HG02610 (cell line): Measurements from ENCODE around the gene NTMT2.
A peak's percentile ranks its signal among the peaks of the same experiment; 100 is the strongest.
"Not testable (repeated sequence)": the region's sequence is repeated elsewhere in the genome, so short reads cannot be mapped to it uniquely, and the experiment has no call there.

Experiments used
- ATAC-seq: cut with Tn5 transposase; IDR thresholded peaks from one replicate; pipeline ENCODE4 v1.9.1; 2021; ENCODE audit warnings: mild to moderate bottlenecking, moderate library complexity; ENCODE audit not compliant: unreplicated experiment

Gene NTMT2

DNA sequence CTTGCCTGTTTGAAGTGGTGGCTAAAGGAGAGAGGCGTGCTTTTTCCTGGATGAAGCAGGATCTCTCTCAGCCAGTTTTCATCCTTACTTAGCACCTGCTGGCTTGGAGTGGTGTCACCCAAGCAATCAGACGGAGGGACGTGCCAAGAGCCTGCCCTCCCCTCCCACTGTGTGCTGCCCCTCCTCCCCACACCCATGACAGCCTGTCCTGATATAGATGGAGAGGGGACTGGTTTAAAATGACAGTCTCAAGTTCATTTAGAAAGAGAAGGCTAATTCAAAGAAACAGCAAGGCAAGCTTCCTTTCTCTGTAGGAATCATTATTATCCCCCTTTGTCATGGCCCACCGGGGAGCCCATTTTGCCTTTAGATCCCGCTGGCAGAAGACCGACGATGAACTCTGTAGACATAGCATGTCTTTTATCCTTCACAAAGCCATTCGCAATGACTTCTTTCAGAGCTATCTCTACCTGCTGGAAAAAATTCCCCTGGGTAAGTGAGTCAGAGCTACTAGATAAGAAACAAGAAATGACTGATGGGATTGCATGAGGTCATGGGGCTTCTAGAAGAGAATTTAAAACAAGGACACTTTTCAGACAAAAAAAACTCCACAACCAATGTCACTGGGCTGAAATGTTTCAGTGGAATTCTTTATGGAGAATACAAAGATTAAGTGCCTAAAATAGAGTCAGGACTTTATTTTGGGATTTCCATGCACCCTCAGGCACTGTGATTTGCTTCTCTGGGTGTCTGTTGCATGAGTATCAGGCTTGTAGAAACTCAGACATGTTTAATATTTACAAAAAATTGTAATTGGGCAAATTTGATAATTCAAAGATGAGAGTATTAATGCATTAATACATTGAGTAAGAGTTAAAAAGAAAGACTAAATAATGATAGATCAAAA lies at the start of gene NTMT2:
Gene NTMT2, plus strand, starts transcription at position 190 of the 907 bp plus-strand sequence. Its CDS starts 149 bp downstream, at position 339.
- ATAC-seq = peak; percentile 75

DNA sequence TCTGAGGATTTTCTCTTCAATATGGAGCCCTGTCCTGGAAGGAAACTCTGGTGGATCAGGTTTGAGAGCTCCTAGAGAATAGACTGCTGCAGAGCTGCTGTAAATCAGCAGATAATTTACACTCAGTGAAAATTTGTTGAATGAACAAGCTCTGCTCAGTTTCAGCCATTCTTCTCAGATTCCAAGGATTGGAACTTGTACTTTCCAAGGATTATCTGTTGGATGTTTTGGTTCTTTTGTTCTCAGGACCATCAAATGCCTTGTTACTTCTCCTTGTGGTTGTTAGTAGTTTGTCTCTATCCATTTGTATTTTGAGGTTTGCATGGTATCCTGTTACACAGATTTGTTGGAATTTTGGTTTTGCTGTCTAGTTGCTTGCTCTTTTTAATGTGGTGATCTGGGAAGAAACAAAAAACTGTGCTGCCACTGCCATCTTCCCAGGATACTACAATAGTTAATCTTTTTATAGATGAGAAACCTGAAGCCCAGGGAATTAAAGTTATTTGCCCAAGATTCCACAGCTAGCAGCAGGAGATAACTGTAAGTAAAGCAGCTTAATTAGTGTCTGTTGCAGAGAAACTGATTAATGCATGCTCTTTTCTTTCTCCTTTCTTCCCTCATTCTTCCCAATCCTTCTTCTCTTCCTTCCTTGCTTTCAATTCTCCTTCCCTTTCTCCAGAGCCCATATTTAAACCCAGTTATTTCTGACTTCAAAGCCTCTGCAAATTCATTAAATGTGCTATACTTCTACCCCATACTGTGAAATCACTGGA lies 49.6 kb upstream of the NTMT2 start:
- ATAC-seq = no peak

DNA sequence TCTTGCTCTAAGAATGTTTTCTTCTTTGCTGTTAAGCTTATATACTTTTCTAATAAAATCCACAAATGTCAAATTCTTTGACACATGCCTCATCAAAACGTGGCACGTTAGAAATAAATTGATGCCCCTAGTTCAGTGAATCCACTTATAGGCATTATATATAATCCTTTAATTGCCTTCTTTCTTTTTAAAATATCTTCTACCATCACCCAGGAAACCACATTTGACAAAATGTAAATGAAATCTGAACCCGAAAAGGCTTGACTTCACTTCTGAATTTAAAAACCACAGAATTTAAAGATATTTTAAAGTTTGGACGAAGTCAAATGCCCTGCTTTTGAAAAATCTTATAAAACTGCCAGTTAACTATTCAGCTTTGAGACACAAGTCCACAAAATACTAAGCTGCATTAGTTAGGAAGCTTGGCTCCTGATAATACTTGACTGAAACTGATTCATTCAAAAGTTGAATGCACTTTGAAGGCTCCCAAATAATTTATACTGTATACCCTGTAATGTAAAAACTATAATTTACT lies 48.9 kb upstream of the NTMT2 start:
- ATAC-seq = no peak

DNA sequence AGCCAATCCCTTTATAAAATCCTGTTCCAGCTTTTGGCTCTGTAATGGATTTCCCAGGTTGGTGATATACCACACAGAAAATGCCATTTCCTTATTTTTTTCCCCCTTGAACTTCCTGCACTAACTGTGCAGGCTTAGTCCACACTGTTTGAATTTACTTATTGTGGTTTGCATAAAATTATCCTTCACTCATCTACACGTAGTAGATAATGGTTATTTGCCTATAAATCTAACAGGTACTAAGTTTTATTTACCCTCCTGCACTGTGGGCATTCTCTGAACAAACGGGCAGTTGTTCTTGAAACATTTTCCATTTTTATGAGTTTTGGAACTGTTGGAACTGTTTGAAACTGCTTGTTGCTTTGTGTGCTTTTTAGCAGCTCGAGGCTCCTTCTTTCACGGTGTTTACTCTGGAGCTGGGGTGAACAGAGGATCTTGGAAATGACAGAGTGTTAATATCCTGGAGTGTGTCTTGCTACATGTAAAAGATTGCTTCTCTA lies 48.3 kb upstream of the NTMT2 start:
- no peak for ATAC-seq

DNA sequence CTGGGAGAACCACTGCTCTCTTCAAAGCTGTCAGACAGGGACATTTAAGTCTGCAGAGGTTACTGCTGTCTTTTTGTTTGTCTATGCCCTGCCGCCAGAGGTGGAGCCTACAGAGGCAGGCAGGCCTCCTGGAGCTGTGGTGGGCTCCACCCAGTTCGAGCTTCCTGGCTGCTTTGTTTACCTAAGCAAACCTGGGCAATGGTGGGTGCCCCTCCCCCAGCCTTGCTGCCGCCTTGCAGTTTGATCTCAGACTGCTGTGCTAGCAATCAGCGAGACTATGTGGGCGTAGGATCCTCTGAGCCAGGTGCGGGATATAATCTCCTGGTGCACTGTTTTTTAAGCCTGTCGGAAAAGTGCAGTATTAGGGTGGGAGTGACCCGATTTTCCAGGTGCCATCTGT lies 32.6 kb upstream of the NTMT2 start:
- ATAC-seq = not testable (repeated sequence)

DNA sequence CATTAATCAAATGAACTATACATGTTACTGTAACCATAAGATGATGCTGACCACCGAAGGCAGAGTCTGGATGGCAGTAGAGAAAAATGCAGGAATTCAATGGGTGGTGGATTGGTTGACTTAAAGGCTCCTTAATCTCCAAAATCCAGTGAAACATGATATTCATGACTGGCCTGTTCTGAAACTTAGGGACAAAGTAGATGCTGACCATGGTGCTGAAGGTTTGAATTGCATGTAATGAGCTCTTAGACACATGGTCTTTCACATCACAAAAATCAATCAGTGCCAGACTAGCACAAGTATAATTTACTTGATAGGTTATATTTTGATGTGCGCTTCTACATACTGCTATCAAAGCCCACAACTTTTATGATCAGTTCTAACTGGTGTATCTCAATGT lies 30.9 kb upstream of the NTMT2 start:
- no peak for ATAC-seq

DNA sequence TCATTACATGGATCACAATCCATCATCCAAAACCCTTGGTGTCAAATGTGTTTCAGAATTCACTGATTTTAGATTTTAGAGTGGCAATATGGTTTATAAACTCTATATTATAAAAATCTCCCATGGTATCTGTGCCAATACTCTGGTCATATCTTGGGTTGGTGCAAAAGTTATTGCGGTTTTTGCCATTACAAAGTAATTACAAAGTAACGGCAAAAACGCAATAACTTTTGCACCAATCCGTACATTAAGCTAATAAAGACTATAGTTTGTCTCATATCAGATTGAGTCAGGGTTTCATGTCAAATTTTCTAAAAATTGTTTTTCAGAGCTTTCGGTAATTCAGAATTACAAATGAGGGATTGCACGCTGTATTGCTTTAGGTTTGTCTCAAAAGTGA lies 23.4 kb upstream of the NTMT2 start:
- no peak for ATAC-seq

DNA sequence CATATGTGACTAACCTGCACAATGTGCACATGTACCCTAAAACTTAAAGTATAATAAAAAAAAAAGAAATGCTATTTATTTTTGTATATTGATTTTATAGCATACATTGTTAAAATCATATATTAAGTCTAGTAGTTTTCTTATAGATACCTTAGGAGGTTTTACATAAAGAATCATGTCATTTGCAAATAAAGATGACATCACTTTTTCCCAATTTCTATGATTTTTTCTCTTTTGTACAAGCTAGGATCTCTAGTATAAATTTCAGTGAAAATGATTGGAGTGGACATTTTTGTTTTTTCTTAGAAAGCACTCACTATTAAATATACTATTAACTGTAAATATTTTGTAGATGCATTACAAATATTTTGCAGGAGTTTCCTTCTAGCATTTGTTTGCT lies 20.5 kb upstream of the NTMT2 start:
- ATAC-seq = no peak

DNA sequence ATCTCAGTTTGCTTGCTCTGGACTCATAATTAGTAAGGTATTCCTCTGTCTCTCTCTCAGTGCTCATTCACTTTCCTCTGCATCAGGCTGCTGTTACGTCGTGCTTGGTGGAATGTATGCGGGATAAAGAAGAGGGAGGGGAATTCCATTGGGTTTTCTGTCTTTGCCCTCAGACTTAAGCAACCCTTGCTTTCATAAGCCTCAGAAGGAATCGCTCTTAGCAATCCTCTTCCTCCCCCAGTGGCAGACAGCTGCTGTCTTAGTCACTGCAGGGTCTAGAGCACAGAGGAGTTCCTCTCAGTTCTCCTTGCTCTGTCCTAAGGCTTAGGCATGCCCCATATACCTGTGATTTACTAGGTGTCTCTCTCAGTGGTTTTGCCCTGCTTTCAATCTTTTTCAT lies 19.1 kb upstream of the NTMT2 start:
- ATAC-seq = peak; percentile 100

DNA sequence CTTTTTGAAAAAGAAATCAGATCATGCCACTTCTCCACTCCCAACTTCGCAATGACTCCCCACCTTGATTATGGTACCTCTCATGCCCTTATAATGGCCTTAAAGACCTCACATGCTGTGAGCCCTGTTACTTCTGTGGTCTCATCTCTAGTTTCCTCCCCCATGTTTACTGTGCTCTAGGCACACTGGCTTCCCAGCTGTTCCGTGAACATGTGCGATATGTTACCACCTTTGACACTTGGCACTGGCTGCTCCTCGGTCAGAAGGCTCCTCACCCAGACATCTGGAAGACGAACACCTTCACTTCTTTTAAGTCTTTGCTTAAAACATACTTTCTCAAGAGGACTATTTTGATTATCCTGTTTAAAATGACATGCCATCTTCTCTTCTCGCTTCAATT lies 14.3 kb upstream of the NTMT2 start:
- ATAC-seq = no peak

DNA sequence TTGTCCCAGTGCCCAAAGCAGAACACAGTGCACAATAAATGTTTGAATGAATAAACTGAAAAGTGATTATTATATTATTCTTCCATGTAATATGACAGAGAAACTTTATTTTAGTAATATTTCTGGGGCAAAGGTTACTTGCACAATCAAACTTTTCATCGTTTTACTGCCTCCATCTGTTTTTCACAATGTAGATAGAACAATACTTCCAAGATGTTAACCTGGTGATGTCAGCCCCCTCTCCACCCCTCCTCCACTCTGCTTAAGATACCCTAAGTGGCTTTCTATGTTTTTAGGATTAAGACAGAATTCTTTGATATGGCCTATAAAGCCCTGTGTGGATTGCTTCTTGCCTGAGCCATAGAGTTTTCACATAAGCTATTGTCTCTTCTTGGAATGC lies 13.8 kb upstream of the NTMT2 start:
- ATAC-seq = no peak

DNA sequence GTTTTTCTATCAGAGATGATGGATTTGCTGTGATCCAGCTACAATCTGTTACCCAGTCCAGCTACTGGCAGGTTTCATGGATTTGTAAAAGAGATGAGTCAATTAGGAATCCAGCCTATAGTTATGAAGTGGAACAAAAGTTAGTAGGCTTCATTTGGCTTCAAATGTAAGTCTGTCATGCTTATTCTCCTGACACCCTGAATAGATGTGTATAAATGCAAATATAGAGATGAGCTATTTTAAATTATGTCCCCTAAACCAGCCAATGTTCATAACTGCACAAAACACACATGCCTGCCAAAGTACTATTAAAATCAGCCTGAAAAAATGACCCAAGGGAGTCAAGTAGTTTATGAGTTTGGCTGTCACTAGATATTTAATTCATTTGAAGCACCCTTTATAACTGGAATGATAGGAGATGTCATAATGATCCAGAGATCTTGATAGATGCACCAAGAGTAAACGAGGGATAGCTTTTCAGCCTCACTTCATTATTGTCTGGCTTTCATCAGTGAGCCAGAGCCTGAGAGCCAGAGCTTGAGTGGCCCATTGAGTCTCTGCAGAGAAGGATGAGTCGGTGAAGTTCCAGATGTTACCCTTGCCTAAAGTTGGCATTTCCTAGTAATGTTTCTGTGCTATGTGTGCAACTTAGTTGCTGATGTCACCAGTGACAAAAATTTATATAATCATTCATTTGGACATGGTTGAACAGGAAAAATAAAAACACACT lies 11.8 kb upstream of the NTMT2 start:
- no peak for ATAC-seq

DNA sequence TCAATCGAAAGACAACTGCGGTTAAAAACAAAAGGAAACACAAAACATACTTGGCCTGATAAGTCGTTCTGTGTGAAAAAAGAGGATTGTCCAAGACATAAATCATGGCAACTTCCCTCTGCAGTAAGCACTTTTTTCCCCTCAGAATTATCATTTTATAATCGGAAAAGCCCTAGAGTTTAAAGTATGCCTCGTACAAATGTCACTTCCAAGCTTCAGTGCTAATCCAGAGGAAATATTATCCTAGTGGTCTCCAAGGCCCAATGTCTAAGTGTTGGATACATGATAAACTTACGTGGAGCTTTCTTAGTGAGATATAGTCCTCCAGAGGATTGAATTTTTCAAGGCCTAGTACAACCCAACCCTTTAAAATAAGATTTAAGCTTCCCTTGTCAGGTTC lies 11.2 kb upstream of the NTMT2 start:
- ATAC-seq = no peak

DNA sequence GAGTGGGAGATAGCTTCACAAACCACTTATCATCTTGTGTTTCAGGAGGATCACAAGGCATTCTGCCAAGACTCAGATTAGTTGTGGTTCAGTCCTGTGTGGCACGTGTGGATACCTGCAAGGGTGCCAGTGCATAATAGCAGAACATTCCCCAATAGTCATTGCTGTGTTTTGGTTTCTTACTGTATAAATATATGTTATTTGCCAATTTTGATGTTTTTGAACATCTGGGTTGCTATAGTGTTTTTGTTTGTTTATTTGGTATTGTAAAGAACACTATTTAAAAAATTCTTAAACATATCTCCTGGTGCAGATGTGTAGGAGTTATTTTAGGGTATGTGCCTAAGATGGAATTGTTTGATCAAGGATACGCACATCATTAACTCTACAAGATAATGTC lies 5.4 kb upstream of the NTMT2 start:
- no peak for ATAC-seq

DNA sequence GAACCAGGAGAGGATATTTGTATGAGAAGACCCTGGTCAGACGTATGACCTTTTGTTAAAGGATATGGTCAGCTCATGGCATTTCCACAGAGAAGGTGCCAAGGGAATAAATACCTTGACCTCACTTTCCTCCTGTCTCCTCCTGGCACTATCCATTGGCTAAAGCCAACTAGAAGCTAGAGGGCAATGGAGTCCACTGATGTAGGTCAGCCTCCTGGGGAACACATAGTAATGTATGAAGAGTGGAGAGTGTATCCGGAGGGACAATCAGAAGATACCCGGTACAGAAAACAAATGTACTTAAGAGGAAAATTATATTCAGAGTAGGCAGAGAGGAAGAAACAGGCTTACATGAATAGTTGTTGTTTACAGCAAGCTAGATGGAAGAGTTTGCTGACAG lies 698 bp upstream of the NTMT2 start:
- ATAC-seq = no peak

DNA sequence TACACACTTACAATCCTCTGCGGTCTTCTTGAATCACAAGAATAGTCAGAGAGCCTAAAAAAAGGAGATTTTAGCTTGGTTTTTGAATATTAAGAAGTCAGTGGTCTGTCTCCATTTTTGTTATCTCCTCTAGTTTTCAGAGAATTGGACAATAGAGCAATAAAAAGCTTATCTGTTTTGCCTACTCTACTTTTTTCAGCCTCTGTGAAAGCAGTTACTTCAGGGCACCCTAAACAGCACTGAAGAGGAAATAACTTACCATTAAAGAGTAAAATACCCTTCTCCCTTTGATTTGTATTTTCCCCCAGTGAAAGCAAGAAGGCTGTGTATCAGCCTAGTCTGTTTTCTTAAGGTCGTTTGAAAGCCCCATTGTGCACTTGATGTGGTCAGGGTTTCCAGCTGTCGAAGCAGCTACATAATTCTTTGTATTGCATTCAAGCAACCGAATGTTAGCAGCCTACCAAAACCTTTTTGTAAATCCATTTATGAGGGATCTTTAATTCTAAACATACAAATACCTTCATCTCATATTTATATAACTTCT lies 1.0 kb downstream of the NTMT2 start:
- no peak for ATAC-seq

DNA sequence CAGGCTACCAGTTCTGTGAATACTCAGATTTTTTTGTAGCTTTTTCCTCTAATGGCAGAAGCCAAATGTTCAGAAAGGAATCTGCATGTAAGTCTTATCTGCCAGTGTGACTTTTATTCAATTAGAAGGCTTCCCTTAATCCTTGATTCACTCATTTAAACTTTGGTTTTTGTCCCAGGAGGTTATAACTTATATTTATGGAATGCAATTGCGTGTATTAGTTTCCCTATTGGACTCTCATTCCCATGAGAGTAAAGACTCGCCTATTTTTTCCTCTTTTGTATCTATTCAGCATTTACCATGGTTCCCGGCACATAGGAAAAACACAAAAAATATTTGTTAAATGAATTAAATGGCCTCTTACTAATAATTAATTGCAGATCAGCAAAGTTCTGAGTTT lies 3.5 kb downstream of the NTMT2 start:
- no peak for ATAC-seq

DNA sequence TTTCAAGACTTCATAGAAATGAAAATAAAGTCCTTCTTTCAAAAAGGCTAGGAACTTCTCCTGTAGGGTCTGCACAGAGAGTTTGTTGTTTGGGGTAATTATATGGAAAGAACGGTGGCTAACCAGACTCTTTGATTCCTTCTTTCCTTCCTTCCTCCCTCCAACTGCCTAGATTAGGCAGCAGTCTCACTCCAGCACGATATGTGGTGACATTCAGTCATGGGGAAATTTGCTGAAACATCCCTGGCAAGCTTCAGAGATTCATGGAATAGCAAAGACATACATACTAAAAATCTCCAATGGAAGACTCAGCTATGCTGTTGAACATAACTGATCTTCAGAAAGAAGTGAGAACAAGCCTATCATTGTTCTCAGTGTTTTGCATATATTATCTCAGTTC lies 4.3 kb downstream of the NTMT2 start:
- ATAC-seq = no peak

DNA sequence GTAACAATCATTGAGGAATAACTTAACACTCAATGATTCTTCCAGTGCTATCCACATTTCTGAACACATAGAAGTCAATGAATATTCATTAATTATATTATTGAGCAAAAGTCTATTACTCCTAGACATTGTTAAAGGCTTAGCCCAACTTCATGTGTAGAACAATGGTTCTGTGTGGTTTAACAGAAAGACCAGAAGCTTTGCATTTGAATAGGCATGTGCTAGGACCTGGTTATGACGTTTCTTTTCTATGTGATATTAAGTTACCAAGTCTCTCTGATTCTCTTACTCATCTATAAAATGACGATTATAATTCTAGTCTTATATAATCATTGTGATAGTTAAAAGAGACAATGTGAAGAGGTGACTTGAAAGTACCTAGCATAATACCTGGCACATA lies 5.2 kb downstream of the NTMT2 start:
- ATAC-seq = no peak

DNA sequence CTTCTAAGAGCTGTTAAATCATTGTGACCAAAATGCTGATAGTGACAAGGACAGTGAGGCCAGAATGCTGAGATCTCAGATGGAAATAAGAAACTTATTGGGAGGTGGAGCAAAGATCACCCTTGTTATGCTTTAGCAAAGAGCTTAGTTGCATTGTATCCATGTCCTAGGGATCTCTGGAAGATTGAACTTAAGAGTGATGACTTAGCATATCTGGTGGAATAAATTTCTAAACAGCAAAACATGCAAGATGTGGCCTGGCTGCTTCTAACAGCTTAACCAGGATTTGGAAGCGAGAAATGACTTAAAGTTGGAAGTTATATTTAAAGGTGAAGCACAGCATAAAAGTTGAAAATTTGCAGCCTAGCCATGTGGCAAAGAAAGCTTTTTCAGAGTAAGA lies 7.7 kb downstream of the NTMT2 start:
- ATAC-seq = no peak

DNA sequence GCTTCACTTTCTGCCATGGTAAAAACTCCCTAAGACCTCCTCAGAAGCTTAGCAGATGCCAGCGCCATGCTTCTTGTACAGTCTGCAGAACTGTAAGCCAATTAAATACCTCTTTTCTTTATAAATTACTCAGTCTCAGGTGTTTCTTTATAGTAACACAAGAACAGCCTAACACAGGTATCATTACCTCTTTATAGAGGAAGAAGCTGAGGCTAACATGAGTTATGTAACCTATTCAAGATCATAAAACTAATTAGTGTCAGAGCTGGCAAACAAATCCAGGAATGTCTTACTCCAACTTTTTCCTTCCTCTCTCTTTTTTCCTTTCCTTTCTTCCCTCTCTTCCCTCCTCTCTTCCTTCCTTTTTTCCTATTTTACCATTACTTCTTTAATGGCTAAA lies 9.3 kb downstream of the NTMT2 start:
- no peak for ATAC-seq
